ENCODE measurements around the gene TFF2. TPM values are rescaled to one million over a fixed set of nuclear protein-coding genes. Genes with fewer than 3 reads are reported as not detected.

Gene TFF2
- total RNA-seq, 1 experiment from 2014 or later, result not detected

DNA sequence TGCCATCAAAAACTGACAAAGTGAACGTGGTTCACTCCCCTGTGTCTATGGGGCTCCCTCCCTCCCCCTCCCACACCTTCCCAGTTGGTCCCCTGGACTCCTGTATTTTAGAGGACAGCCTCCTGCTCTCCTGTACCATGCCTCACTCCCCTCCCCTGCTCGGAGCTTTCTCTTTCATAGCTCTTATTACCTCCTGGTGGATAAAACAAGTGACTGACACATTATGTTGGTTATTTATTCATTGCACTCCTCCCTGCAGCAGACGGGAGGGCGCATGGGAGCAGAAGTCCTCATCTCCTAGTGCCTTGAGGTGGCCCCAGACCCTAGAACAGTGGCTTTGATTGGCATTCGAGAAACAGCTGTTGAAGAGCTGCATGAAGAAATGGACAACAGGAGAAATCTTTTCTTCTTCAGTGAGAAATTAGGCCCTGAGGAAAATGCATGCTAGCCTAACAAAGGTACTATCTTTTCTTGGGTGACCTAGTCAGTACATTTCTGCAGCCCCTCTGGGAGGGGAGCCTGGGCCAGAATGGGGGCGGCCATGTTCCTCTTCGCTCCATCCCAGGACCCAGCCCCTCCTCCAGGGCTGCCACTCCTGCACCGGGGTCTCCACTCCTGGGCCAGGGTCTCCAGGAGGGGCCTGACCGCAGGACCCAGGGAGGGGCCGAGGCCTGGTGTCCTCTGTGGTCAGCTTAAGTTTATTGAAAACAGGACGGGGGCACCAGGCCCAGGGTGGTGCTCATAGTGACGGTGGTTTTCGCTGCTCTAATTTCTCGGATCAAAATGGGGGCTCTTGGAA lies 16.8 kb upstream of the TFF2 start:
- DNase-seq (ENCODE audit: extremely low read depth, low read depth), result no peak

DNA sequence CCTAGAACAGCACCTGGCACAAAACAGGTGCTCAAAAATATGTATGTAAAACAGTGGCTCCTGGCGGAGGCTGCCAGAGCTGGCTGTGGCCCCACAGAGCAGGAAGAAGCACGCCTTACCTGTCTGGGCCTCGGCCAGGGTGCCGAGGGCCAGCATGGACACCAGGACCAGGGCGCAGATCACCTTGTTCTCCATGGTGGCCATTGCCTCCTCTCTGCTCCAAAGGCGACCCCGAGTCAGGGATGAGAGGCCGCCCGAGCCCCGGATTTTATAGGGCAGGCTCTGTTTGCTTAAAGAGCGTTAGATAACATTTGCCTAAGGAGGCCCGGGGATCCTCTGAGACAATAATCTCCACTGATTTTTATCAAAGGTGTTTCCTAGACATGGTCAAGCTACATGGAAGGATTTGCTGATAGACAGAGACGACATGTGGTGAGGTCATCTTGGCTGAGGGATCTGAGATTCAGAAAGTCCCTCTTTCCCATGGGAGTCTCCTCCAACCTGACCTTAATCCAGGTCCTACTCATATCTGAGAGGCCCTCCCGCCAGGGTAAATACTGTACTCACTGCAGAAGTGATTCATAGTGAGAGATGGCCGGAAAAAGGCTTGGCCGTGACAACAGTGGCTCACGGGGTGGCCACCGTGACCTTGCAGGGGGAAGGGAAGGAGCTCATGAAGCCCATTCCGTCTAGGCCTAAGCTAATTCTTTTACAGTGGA lies 15.7 kb upstream of the TFF2 start, which contains the start of gene TFF1:
TSS of gene TFF1 (minus strand) at position 244 of the 719 bp plus-strand sequence. CDS start at position 204, 40 bp downstream.
- no peak for DNase-seq (ENCODE audit: extremely low read depth, low read depth)

GRCh38 chr21:42365770-42366169 lies 15.0 kb upstream of the TFF2 start:
- no peak for DNase-seq (ENCODE audit: extremely low read depth, low read depth)

GRCh38 chr21:42364304-42364865 lies 13.6 kb upstream of the TFF2 start:
- DNase-seq (ENCODE audit: extremely low read depth, low read depth), result no peak

GRCh38 chr21:42363312-42363711 lies 12.5 kb upstream of the TFF2 start:
- no peak for DNase-seq (ENCODE audit: extremely low read depth, low read depth)

GRCh38 chr21:42362700-42363099 lies 11.9 kb upstream of the TFF2 start:
- DNase-seq (ENCODE audit: extremely low read depth, low read depth), result no peak

DNA sequence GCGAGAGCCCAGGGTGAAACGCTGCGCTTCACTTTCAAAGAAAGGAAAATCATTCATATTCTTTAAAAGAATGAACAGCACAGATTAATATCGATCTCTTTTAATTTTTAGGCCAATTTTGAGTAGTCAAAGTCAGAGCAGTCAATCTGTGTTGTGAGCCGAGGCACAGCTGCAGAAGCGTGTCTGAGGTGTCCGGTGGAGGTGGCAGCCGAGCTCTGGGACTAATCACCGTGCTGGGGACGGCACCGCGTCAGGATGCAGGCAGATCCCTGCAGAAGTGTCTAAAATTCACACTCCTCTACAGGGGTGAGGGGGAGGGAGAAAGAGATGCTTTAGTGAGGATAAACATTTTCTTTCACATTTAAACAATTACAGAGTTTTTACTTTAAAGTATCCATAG lies 11.4 kb upstream of the TFF2 start:
- no peak for DNase-seq (ENCODE audit: extremely low read depth, low read depth)

GRCh38 chr21:42361286-42361685 lies 10.5 kb upstream of the TFF2 start:
- no peak for DNase-seq (ENCODE audit: extremely low read depth, low read depth)

DNA sequence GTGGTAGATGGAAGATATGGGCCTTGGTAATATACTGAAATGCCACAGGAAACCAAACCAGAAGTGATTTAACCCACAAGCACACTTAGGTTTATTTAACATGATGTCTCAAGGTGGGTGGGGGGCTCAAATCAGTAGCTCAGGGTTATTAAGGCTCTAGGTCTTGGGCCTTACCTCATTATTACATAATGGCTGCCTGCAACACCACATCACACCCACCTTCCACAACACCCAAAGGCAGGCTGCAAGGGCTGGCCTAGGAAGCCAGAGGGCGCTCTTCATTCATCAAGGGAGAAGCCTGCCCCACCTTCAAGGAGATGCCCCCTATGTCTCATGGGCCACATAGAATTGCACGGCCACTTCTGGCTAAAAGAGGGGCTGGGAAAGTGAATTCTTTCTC lies 9.5 kb upstream of the TFF2 start:
- DNase-seq (ENCODE audit: extremely low read depth, low read depth), result no peak

- no peak for DNase-seq (ENCODE audit: extremely low read depth, low read depth)
Measured at GRCh38 chr21:42358937-42359336, 8.1 kb upstream of the TFF2 start.

DNA sequence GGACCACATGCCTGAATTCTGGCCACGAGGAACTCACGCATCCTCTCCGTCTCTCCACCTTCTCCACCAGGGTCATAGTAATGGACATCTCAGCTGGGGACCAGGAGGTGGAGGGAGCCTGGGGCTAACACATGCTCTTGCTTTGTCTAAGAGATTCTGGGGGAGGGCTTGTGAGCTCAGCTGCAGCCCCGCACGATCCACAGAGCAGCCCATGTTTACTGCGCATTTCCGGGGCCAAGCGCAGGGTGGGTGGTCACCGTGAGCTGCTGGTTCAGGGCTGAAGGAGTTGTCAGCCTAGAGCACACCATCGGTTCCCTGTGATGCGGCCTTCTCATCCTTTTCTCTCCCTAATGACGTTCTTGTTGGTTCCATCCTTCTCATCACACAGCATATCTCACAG lies 7.5 kb upstream of the TFF2 start:
- DNase-seq (ENCODE audit: extremely low read depth, low read depth), result no peak

- no peak for DNase-seq (ENCODE audit: extremely low read depth, low read depth)
Measured at GRCh38 chr21:42357307-42357706, 6.5 kb upstream of the TFF2 start.

- no peak for DNase-seq (ENCODE audit: extremely low read depth, low read depth)
Measured at GRCh38 chr21:42356650-42357049, 5.9 kb upstream of the TFF2 start.

- DNase-seq (ENCODE audit: extremely low read depth, low read depth), result no peak
Measured at GRCh38 chr21:42356046-42356445, 5.3 kb upstream of the TFF2 start.

- DNase-seq (ENCODE audit: extremely low read depth, low read depth), result no peak
Measured at GRCh38 chr21:42353623-42354022, 2.8 kb upstream of the TFF2 start.

DNA sequence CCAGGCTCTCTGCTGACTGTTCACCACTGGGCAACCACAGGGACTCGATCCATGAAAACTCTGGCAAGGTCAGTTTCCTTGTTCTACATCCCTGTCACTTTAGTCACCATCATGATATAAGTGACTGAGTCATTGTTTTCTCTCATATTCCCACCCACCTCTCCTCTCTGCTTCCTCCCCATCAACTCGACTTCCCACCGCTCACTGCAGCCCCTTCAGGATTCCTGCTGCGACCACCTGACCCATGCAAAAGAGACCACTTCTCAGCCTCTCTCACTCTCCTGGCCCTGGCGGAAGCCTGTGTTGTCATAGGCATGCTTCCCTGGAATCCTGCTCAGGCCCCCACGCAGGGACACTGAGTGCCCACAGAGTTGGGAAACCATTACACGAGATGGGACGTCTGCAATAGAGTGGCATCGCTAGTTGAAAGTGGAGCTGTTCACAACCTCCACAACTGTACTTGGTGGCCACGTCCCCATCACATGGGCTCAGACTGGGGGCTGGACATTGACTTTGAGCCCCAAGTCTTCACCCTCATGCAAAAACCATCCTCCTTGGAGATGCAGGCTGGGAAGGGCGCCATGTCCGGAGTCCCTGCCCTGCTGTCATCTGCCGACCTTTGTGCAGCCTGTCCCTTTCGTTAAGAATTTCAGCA lies 1.8 kb upstream of the TFF2 start:
- no peak for DNase-seq (ENCODE audit: extremely low read depth, low read depth)

- DNase-seq (ENCODE audit: extremely low read depth, low read depth), result no peak
Measured at GRCh38 chr21:42351626-42352440, 1.0 kb upstream of the TFF2 start.

DNA sequence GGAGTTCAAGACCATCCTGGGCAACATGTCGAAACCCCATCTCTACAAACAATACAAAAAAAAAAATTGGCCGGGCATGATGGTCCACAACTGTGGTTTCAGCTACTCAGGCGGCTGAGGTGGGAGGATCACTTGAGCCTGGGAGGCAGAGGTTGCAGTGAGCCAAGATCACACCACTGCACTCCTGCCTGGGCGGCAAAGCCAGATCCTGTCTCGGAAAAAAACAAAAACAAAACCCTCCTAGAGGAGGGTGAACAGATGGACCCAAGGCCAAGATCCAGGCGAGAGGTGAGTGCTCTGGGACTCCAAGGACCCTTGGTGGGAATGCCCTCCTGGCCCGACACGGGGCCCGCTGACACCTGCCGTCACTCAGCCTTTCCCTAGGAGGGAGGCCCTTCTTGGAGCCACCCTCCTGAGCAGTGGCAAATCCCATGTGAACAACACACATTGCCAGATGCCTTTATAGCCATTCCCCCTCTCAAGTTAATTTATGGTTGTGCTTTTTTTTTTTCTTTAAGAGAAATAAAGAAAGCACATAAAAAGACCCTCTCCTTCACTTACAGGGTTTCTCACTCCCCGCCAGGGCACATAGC lies 380 bp downstream of the TFF2 start:
- DNase-seq (ENCODE audit: extremely low read depth, low read depth), result no peak

DNA sequence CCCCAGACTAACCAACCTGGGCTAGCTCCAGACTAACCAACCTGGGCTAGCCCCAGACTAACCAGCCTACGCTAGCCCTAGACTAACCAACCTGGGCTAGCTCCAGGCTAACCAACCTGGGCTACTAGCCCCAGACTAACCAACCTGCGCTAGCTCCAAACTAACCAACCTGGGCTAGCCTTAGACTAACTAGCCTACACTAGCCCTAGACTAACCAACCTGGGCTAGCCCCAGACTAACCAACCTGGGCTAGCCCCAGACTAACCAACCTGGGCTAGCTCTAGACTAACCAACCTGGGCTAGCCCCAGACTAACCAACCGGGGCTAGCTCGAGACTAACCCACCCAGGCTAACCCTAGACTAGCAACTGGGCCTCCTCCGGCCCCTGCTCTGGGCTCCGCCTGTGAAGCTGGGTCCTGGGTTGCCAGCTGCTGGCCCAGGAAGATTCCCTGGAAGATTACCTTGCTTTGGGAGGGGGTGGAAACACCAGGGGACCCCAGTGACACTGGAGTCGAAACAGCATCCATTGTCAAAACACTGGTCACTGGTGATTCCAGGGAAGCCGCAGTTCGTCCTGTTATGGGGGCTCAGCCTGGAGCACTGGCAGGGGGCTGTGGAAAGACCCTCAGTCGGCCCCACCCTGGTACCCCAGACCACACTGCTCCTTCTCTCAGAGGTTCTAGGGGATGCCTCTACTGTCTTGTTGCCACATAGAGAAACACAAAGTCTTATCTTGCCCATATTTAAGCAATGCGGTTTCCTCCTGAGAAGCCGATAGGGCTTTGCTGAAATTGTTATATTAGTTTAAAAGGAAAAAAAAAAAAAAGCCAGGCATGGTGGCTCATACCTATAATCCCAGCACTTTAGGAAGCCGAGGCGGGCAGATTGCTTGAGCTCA lies 1.1 kb downstream of the TFF2 start:
- no peak for DNase-seq (ENCODE audit: extremely low read depth, low read depth)
